ENCODE data around the gene PMPCA.

Gene PMPCA, protein sequence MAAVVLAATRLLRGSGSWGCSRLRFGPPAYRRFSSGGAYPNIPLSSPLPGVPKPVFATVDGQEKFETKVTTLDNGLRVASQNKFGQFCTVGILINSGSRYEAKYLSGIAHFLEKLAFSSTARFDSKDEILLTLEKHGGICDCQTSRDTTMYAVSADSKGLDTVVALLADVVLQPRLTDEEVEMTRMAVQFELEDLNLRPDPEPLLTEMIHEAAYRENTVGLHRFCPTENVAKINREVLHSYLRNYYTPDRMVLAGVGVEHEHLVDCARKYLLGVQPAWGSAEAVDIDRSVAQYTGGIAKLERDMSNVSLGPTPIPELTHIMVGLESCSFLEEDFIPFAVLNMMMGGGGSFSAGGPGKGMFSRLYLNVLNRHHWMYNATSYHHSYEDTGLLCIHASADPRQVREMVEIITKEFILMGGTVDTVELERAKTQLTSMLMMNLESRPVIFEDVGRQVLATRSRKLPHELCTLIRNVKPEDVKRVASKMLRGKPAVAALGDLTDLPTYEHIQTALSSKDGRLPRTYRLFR

GRCh38 chr9:136410500-136411287, at the start of gene PMPCA, which contains the start of gene ENTR1:
Gene PMPCA, plus strand, starts transcription at chr9:136410658. Its CDS starts 11 bp downstream, at chr9:136410669.
Gene ENTR1, minus strand, starts transcription at chr9:136410614. Its CDS starts 217 bp downstream, at chr9:136410397.
- peak; percentile 57 for DNase-seq

DNA sequence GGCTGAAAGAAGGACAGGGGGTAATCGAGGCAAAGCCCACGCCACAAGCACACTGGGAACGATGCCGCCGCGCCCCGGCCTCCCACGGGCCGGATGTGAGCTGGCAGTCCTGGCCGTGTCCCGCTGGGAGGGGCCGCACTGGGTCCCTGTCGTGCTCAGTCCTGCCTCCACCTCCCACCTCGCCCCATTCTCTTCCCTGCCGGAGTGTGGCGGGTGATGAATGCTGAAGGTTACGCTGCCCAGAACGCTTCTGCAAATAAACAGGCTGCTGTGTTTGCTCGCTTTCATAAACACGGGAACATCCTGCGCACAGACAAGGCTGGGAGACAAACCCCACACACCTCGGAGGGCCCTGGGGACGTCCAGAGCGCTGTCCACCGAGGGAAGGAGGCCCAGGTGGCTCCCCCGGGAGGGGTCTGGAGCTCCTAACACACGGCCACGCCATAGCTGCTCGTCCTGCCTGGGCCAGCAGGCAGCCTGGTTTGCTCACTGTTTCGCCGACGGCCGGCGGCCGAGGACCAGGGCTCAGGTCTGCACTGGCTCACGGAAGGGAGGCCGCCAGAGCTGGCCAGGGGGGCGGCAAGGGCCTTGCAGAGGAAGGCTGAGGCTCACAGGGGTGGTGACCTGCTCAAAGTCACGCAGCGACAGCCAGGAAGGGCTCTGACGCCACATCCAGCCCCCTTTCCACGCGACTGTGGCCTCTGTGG, 49.3 kb upstream of the PMPCA start:
- DNase-seq = no peak

DNA sequence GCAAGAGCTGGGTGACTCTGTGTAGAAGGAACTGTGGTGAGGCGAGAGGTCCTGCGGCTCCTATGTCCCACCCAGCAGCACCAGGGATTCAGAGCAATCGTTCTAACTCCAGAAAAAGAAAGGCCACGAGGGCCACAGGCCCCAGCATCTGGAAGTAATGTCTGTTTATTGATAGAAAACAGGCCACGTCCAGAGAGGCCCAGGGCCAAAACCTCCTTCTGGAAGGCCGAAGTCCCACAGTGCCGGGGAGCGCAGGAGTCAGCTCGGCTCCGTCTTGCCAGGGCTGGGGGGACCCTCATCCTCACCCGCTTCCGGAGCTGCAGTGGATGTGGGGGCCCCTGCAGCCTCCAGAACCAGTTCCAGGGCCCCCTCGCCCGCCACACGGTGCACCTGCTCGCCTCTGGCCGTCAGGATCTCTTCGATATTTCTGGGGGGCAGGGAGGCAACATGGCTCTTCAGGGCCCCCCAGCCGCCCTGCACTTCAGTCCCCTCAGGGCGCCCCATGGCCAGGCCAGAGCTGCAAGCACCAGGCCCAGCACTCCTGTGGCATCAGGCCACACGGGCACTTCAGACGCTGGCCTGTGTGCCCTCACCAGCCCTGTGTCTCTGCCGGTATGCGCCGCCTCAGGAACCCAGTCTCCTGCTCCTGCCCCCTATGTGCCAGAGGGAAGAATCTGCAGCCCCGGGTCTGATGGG, 48.6 kb upstream of the PMPCA start:
- no peak for DNase-seq

DNA sequence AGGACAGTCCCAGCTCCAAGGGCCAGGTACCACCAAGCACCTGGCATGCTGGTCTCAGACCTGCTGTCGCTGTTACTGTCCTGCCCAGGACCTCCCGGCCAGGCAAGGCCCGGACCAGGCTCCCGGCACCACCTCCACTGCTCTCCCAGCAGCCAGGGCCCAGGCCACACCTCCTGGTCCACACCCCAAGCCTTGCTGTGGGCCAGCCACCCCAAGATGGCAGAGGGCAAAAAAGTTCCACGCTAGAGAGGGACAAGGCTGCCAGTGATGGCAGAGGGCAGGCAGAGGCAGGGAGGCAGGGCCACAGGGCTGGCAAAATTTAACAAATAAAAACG, 48.0 kb upstream of the PMPCA start:
- no peak for DNase-seq

- DNase-seq = peak; percentile 69
Measured at GRCh38 chr9:136363106-136363948, 47.1 kb upstream of the PMPCA start, which contains the start of gene DNLZ. Gene DNLZ, minus strand, starts transcription at chr9:136363744. Its CDS starts 30 bp downstream, at chr9:136363714.

DNA sequence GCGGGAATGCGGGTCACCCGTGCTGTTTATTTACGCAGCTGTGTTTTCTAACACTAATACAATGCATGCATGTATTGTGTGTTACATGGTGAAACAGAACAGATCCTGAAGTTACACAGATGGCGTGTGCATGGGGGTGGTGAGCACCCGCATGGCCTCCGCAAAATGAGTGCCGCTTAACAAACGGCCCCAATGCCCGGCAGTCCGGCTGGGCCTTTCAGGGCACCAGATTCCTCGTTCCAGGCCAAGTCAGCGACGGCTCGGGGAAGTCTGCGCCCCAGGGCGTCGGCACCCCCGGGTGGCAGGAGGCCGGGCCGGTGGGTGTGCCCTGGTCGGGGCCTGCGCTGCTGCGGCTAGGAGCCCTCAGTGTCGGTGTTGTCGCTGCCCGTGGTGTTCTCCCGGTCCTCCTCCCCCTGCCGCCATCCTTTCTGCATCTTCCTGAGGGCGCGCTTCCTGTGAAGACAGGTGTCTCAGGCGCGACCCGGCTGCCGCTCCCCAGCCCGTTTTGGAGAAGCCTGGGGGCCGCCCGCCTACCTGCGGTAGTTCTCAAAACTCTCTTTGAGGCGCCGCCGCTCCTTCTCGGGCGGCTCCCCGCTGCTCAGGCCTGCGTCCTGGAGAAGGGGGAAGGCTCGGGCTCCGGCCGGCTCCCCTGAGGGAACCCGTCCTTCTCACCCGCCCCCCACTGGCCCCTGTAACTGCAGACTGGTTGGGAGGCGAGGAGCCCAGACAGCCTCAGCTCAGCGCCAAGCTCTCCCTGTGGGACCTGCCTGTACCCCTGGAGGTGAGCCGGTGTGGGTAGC, 46.3 kb upstream of the PMPCA start:
- no peak for DNase-seq

GRCh38 chr9:136364942-136365774, 45.3 kb upstream of the PMPCA start:
- DNase-seq = no peak

- DNase-seq = no peak
Measured at GRCh38 chr9:136365775-136366222, 44.7 kb upstream of the PMPCA start.

GRCh38 chr9:136366826-136367225, 43.6 kb upstream of the PMPCA start:
- no peak for DNase-seq

- DNase-seq = no peak
Measured at GRCh38 chr9:136367296-136368145, 42.9 kb upstream of the PMPCA start.

GRCh38 chr9:136368190-136368589, 42.3 kb upstream of the PMPCA start:
- no peak for DNase-seq

DNA sequence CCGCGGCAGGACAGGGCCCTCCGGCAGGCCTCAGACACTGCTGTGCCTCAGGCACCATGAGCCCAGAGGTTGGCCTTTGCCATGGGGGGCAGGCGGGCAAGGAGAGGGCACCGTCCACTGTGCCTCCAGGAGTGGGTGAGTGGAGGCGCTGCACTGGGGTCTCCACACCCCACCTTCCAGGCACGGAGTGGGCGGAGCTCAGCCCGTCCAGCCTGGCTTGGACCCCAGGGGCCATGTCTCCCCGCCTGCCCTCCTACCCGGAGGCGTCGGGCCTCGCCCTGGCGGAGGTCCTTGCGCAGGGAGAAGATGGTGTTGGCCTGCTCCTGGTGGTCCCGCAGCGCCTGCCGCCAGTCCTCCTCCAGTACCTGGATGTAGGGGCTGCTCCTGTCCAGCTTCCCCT, 40.4 kb upstream of the PMPCA start:
- DNase-seq = no peak

GRCh38 chr9:136370687-136371532, 39.5 kb upstream of the PMPCA start:
- no peak for DNase-seq

GRCh38 chr9:136371533-136371880, 39.0 kb upstream of the PMPCA start:
- no peak for DNase-seq

GRCh38 chr9:136372006-136372405, 38.5 kb upstream of the PMPCA start:
- DNase-seq = no peak

DNA sequence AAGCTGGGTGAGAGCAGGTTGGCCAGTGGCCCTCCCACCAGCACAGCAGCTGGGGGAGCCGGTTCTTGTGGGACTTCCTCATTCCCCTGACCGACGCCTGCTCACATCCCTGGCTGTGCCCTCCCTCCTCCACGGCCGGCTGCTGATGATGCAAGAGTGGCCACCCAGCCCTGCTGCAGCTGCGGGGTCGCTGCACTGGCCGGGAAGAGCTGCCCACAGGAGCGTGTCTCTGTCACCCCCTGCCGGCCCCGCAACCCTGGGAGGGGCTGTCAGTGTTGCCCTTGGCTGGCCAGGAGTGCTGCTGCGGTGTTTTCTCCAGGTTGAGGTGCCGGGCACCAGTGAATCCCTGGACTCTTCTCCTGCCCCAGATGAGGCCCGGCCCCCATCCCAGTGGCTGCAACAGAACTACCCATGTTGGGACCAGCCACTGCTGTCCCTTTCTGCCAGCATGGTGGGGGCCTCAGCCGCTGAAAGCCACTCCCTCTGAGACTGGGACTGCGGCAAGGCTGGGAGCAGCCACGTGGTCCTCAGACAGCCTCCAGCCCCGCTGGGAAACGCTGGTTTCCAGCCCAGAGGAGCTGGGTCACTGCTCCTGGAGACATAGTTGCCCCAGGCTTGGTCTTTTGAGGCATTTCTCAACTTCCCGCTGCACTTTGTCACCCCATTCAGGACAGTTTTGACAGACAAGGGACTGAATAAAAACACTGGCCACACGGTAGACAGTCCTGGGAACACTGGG, 37.7 kb upstream of the PMPCA start:
- DNase-seq = no peak
